Stimulated activated CD8-positive, alpha-beta memory T cell treated with anti-CD3 and anti-CD28 coated beads, Interleukin-4, amount 100 ng/mL, for 1 hour (primary cell): Measurements from ENCODE around the gene TMEM50B.
"Not testable (repeated sequence)": the region's sequence is repeated elsewhere in the genome, so short reads cannot be mapped to it uniquely, and the experiment has no call there.

ENCODE experiments used
- DNase-seq, 2 donors: peaks; one replicate each; pipeline ENCODE4 v3.0.0-alpha.2; 2020; ENCODE audit warnings: low read depth in 2 of 2, low spot score in 1 of 2

The TMEM50B gene

DNA sequence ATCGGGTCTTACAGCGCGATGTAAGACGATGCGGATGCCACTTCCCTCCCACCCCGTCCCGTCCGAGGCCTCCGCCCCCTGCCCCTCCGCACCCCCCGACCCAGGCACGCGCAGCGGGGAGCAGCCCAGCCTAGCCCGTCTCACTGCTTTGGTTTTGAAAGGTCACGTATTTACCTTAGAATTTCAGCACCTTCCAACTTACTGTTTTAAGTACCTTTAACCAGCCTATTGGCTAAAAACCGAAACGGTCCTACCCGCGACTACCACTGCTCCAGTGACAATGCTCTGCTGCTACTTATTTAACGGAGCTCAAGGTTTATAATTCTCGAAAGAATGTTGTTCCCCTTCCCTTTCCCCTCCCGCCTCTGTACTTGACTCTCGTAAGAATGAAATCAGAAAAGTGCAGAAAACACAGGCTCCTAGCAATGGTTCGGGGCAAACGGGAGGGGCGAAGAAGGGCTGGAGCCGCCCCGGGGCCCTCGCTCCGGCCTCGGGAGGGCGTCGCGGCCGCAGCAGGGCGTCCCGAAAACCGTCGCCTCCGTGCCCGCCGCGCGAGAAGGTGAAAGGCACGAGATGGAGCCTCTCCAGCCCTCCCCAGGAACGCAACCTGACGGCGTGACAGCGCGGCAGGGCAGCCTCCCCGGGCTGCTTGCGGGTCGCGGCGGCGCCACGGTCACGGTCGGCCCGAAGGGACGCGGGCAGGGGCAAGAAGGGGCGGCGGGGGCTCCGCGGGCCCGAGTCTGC lies 667 bp downstream of the TMEM50B start:
- no peak for DNase-seq

DNA sequence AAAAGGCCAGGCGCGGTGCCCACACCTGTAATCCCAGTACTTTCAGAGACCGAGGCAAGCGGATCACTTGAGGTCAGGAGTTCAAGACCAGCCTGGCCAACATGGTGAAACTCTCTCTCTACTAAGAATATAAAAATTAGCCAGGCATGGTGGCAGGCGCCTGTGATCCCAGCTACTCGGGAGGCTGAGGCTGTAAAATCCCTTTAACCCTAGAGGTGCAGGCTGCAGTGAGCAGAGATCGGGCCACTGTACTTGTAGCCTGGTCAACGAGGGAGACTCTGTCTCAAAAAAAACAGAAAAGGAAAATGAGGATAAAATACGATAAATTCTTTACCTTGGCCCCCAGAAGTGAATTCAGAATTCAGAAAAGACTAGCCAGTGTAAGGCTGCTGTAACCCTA lies 1.6 kb downstream of the TMEM50B start:
- DNase-seq, result no peak

DNA sequence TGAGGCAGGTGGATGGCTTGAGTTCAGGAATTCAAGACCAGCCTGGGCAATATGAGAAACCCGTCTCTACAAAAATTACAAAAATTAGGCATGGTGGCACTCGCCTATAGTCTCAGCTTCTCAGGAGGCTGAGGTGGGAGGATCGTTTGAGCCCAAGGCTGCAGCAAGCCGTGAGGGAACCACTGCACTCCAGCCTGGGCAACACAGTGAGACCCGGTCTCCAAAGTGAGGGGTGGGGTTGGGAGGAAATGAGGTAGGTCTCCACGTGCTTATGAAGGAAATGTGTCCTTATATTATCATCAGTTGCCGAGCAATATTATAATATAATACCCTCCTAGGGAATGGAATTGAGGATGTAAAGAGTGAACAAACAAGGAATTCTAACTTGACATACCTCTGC lies 2.7 kb downstream of the TMEM50B start:
- no peak for DNase-seq

DNA sequence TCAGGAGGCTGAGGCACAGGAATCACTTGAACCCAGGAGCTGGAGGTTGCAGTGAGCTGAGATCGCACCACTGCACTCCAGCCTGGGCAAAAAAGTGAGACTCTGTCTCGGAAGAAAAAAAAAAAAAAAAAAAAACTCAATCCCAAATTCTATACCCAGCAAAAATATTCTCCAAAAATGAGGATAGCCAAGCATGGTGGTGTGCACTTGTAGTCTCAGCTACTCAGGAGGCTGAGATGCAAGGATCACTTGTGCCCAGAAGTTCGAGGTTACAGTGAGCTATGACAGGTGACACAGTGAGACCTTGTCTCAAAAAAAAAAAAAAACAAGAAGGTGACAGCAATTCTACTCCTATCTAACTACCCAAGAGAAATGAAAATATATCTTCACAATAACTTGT lies 6.4 kb downstream of the TMEM50B start:
- no peak for DNase-seq

DNA sequence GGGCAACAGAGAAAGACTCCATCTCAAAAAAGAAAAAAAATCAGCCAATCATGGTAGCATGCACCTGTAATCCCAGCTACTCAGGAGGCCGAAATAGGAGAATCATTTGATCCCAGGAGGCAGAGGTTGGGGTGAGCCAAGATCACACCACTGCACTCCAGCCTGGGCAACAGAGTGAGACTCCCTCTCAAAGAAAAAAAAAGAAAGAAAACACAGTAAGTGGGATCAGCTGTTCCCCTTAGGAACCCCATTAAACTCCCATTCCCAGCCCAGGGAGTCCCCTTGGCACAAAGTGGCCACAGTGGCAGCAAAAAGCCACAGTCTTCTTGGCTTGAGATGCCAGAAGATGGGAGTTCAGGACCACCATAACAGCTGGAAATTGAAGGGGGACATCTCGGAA lies 9.1 kb downstream of the TMEM50B start:
- no peak for DNase-seq

DNA sequence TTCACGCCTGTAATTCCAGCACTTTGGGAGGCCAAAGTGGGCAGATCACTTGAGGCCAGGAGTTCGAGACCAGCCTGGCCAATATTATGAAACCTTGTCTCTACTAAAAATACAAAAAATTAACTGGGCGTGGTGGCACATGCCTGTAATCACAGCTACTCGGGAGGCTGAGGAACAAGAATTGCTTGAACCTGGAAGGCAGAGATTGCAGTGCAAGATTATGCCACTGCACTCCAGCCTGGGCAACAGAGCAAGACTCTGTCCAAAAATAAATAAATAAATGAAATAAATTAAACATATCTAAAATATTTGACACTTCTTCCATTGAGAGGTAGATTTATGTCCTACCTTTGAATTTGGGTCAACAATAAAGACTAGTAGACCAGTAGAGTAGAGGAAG lies 10.6 kb downstream of the TMEM50B start:
- DNase-seq, result not testable (repeated sequence)

DNA sequence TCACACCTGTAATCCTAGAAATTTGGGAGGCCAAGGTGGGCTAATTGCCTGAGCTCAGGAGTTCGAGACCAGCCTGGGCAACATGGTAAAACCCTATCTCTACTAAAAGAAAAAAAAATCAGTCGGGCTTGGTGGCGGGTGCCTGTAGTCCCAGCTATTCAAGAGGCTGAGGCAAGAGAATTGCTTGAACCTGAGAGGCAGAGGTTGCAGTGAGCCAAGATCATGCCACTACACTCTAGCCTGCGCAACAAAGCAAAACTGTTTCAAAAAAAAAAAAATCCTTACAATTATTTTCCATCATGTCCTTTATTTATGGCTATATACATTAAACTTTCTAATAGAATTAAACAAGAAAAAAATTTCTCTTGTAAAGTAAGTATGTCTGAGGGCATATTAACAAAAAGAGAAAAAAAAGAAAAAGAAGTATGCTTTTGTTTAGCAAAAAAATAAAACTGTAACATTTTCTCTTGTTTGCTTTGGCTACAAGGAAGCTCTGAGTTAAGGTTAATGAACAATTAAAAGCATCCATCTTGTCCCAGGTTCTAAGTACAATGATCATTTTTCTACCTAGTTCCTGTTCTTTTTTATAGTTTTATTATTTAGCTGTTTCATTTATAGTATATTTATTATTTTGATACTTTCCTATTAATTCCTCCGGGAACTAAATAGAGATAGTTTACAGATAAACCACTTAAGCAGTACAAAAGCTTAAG lies 18.1 kb downstream of the TMEM50B start:
- no peak for DNase-seq

DNA sequence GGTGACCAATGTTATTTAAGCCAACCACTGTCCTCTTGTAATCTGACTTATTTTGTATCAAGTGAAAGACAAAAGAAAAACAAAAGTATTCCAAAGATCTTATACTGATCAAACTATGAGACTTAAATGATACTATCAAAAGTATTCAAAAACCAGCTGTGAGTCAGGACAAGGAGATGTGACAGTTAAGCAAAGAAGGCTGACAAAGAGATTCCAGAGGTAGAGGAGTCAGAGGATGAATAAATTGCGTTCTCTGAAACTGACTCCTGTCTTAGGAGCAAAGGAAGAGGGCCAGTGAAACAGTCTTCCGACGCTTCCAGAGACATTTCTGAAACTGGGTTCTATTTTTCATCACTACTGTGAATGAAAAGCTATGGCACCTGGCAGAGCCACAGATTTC lies 20.9 kb downstream of the TMEM50B start:
- no peak for DNase-seq

DNA sequence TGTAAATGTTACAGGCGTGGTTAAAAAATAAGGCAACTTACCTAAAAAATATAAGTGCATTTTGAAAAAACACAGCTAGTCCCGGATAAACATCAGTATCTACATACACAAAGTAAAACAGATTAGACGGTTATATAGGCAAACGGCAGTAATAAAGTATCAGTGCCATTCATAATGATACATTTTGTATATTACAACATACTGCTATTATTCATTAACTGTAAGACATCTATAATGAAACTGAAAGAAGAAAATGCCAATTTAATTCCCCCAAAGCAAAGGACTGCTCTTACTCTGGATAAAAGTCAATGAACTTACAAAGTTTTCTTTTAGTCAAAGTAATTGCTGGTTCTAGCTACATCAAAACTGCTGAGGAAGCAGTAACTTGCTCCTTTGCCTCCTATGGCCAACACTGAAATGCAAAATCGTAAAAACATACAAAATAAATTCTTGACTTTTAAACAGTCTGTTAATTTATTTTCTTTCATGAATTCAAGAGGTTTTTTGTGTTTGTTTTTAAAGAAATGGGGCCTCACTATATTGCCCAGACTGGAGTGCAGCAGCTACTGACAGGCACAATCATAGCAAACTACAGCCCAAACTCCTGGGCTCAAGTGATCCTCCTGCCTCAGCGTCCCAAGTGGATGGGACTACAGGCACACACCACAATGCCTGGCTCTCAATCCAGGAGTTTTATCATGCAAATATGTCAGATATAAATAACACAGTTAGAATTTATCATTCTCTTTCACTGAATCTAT lies 23.9 kb downstream of the TMEM50B start:
- no peak for DNase-seq

DNA sequence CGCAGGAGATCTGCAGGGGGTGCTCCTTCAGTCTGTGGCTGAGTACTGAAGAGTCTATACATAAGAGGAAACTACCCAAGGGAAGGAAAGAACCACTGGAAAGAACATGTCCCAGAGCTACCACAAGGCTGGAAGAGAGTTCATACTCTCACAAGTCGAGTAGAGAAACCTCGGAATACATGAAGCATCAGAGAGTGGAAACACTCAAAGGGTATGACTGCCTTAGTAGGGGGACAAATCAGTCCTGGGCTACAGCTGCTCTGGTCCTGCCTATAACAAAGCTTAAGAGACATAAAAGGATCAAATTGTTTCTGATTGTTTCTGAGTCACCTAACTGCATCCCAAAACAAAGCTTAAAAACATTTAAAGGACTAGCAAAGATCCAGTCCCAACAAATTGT lies 27.4 kb downstream of the TMEM50B start:
- no peak for DNase-seq

DNA sequence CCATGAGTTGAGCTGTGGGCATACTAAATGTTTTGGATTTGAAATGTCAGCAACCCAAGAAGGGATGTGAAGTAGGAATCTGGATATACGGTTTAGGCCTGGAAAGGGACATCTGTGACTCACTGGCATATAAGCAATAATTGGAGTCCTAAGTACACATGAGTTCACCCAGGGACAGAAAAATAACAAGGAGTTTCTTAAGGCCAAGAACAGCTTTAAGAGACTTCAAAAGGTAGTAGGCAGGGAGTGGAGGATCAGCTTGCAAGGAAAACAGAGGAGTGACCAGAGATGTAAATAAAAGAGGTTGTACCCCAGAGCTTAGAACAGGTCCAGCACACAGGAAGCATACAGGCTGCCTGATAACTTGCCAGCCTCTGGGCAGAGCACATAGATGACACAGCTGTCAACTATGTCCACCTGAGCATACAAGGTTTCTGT lies 28.1 kb downstream of the TMEM50B start:
- no peak for DNase-seq

DNA sequence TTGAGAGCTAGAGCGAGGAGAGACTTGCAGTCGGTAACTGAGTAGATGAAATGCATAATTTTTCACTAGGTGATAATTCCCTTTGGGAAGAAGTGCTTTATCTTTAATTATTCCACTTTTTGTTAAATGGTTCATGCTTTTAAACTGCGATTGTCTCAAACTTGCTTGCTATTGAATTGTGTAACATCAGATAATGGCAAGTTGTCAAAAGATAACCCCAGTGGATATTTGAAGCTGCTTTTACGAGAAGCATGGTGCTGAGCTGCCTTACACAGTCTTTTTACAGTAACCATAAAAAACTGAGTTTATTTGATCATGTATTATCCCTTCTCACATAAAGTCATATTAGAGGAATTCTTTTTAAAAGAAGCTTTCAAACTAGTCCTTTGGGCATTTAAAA lies 30.2 kb downstream of the TMEM50B start:
- no peak for DNase-seq

DNA sequence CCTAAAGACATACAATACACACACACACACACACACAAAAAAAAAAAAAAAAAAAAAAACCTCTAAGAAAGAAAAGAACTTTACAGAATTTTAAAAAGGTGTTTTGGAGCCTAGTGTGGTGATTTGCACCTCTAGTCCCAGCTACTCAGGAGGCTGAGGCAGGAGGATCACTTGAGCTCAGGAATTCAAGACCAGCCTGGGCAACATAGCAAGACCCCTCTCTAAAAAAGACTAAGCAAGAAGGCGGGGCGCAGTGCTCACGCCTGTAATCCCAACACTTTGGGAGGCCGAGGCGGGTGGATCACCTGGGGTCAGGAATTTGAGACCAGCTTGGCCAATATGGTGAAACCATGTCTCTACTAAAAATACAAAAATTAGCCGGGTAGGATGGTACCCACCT lies 33.2 kb downstream of the TMEM50B start:
- not testable (repeated sequence) for DNase-seq

DNA sequence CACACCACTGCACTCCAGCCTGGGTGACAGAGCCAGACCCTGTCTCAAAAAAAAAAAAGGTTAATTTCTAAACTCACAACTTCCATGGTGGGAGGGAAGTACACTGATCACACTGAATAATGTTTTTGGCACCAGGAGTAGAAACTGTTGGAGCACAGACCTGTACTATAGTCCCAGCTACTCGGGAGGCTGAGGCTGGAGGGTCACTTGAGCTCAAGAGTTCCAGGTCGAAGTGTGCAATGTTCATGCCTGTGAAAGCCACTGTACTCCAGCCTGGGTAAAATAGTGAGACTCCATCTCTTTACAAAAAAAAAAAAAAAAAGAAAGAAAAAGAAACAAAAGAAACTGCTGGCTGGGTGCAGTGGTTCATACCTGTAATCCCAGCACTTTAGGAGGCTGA lies 35.3 kb downstream of the TMEM50B start:
- DNase-seq, result no peak

DNA sequence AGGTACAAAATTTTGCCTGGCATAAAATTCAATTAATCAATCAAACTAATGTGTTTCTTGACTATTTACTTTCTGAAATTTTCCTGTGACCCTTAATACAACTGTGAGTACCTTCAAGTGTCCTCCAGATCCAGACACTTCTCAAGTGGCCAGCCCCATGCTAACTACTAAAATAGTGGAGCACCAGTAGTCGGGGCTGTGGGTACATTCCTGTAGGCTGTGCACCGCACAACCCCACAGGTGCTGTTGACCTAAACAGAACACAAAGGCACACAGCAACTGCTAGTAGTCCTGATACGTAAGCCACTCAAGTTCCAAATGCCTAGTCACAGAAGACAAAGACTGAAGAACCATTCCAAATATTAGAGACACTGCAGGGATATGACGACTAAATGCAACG lies 36.6 kb downstream of the TMEM50B start:
- no peak for DNase-seq

DNA sequence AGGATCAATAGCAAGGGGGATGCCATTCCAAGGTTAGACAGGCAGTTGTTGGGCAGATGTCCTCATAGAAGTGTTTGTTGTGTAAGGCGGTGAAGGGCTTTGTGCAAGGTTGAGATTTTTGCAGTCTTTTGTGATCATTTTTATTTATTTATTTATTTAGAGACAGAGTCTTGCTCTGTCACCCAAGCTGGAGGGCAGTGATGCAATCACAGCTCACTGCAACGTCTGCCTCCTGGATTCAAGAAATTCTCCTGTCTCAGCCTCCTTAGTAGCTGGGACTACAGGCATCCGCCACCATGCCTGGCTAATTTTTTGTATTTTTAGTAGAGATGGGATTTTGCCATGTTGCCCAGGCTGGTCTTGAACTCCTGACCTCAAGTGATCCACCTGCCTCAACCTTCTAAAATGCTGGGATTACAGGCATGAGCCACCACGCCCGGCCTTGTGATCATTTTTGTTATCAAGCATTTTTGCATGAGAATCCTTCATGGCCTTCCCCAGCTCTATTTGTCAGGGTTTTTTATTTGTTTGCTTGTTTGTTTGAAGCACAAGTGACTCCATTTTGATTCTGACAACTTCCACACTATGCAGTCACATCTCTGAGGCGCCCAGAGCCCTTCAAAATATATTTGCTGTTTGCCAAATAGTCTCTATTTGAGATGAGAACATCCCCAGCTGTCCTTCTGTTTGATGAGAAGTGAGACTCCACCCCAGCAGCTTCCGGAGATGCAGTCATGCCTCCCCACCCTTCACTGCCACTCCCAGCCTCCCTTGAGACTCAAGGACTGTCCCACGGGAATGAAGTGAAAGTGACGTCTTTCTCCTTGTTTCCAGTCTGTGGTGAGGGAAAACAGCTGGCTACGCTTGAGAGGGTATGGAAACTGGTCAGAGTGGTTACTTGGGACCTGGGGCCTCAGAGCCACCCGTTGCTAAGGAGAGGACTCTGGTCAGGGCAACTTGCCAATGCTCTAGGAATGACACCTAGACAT lies 38.0 kb downstream of the TMEM50B start:
- no peak for DNase-seq

DNA sequence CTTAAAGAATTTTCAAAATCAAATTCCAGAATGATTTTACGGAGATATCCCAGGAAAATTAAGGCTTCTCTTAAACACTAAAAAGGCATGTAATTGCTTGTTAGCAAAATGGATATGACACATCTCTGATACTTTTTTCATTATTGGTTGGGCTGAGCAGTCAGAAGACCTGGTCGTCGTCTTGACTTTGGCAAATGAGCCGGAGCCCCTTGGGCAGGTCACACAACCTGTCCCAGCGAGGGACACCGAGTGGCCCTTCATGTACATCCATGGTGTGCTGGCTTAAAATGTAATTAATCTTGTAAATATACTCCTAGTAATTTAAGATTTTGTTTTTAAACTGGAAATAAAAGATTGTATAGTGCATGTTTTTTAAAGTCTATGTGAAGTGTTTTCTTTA lies 42.6 kb downstream of the TMEM50B start:
- DNase-seq, result no peak

DNA sequence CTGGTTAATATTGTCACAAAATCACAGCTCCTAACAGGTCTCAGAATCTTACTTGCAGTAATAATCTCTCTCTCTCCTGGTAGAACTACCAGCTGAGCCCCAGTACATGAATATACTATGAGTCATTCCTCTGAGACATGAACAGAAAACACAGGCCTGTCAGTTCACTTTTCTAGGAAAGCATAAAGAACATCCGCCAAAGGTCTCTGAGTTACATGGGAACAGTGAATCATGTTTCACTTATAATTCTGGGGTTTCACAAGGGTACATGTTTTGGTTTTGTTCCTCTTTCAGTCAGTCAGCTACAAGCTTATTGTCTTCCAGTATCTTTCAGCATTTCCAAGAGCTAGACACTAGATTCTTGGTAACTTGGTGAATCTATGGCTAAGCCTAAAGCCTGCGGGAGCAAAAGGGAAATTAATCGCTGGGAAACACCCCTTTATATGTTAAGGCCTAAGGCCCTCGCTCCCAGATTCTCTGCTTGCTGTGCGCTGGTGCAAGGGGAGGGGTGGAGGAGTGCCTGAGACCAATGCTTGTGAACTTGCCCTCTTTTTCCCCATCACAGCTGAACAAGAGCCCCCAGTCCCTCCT lies 44.9 kb downstream of the TMEM50B start:
- no peak for DNase-seq

DNA sequence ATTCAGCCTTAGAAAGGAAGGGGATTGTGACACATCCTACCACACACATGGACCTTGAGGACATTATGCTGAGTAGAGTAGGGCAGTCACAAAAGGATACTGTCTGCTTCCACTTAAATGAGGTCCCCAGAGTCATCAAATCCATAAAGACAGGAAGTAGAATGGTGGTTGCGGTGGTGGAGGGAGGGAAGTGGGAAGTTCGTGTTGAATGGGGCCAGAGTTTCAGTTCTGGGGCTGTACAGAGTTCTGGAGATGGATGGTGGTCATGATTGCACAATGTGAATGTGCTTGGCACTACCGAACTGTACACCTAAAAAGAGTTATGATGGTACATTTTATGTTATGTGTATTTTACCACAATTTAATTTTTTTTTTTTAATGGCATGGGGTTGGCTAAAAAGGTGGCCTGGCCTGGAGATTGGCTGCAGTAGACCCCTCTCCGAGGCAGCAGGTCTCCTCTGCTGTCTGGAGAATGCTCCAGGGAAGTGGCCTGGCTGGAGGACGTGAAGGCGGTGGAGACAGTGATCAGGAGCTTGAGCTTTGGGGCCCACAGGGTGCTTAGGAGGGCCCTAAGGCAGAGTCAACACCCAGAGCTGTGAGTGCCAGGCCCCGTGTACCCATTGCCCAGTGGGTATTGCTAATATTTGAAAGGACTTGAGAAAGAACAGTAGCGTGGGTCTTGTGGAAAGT lies 46.2 kb downstream of the TMEM50B start:
- no peak for DNase-seq

DNA sequence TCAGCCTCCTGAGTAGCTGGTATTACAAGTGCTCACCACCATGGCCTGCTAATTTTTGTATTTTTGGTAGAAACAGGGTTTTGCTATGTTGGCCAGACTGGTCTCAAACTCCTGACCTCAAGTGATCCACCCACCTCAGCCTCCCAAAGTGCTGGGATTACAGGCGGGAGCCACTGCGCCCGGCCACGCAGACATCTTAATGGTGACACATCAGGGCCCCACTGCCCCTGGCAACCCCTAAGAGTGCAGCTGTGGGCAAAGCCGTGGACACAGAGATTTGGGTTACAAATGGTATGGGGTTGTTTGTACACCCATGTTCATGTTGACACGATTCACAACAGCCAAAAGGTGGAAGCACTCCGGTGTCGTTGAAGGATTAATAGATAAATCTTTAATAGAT lies 46.8 kb downstream of the TMEM50B start:
- no peak for DNase-seq
